LNCAP (cell line): Measurements from ENCODE around the gene RHBDL2.

Experiments used
- CTCF ChIP-seq: fragments of 450-650 bp; IDR thresholded peaks from 2 replicates; pipeline ENCODE4 v1.5.1; 2017; ENCODE audit warnings: mild to moderate bottlenecking

RHBDL2 gene

GRCh38 chr1:38899560-38899959, 42.1 kb downstream of the RHBDL2 start:
- no peak for TF ChIP-seq CTCF

- no peak for TF ChIP-seq CTCF
These were observed 42.9 kb downstream of the RHBDL2 start for GRCh38 chr1:38898653-38899230.

GRCh38 chr1:38896169-38896568, 45.5 kb downstream of the RHBDL2 start:
- no peak for TF ChIP-seq CTCF

- TF ChIP-seq CTCF, result no peak
These were observed 48.7 kb downstream of the RHBDL2 start for GRCh38 chr1:38892976-38893375.

- no peak for TF ChIP-seq CTCF
These were observed 49.9 kb downstream of the RHBDL2 start for GRCh38 chr1:38891753-38892152.

GRCh38 chr1:38889589-38889988, 52.0 kb downstream of the RHBDL2 start:
- TF ChIP-seq CTCF, result no peak

- TF ChIP-seq CTCF, result no peak
These were observed 53.0 kb downstream of the RHBDL2 start for GRCh38 chr1:38888423-38889333.
